Activated B cell treated with CpG ODN at 0.5 μM for 24 hours (primary cell): ENCODE measurements around the gene AGBL4. TPM values are rescaled to one million over a fixed set of nuclear protein-coding genes. Genes with fewer than 3 reads are reported as not detected.

ENCODE experiments used
- ATAC-seq: fragments of 200-7000 bp; cut with Tn5 transposase; one replicate; pipeline ENCODE4 v1.10.0; 2021; ENCODE audit warnings: low read depth, mild to moderate bottlenecking, moderate library complexity
- CTCF ChIA-PET: fragments of 350-600 bp; sonication (Branson Sonifier 250); formaldehyde crosslinking; loops from one replicate; lab custom pipeline; 2021; ENCODE audit warnings: antibody characterized with exemption; lab: Charles Lee
- POLR2A ChIA-PET: fragments of 350-600 bp; sonication (Branson Sonifier 250); formaldehyde crosslinking; loops from one replicate; lab custom pipeline; 2021; ENCODE audit warnings: antibody characterized with exemption; lab: Charles Lee
- DNase-seq: peaks from one replicate; pipeline ENCODE4 v3.0.0; 2022
- H3K27ac Mint-ChIP-seq: one replicate; pipeline ENCODE4 v1.8.0; 2020; ENCODE audit warnings: mixed read lengths
- H3K27me3 Mint-ChIP-seq: one replicate; pipeline ENCODE4 v1.8.0; 2021; ENCODE audit warnings: mixed read lengths
- H3K36me3 Mint-ChIP-seq: one replicate; pipeline ENCODE4 v1.8.0; 2021; ENCODE audit warnings: low read depth, mixed read lengths
- H3K4me1 Mint-ChIP-seq: one replicate; pipeline ENCODE4 v1.8.0; 2021; ENCODE audit warnings: mixed read lengths
- H3K4me3 Mint-ChIP-seq: one replicate; pipeline ENCODE4 v1.8.0; 2020; ENCODE audit warnings: mild to moderate bottlenecking, mixed read lengths
- H3K9me3 Mint-ChIP-seq: one replicate; pipeline ENCODE4 v1.8.0; 2020; ENCODE audit warnings: mixed read lengths
- intact Hi-C: fragments of 100-400 bp; cut with micrococcal nuclease; formaldehyde crosslinking; loops from one replicate; pipeline ENCODE4 v1.15.1; 2024
- total RNA-seq: library from RNA; stranded (reverse); gene quantifications from 2 replicates; pipeline ENCODE4 v1.2.3, GENCODE V29; 2022
- TF ChIP-seq, protein P1 (sequence below): fragments of 200-600 bp; IDR thresholded peaks from one replicate; pipeline ENCODE4 v1.8.0; 2022; ENCODE audit warnings: antibody characterized with exemption, mild to moderate bottlenecking

The AGBL4 gene
- total RNA-seq, 1 donor from 2014 or later = 0.24 TPM

DNA sequence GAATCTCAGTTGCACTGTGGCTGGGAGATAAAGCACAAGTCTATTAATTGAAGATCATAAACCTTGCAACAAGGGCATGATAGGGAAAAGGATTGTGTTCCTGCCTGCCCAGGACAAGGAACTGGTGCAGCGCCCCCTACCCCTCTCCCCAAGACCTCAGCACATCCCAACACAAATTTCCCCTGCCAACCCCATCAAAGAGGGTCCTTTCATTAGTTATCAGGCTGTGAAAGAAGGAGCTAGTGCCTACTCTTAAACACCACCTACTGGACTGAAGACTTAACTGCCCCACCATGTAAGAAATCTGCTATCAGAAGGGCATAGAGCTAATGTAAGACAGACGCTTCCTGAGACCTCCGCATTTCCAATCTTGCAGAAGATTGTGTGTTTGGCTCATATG is 372.6 kb downstream of the AGBL4 start:
- ATAC-seq (no peak), DNase-seq (no peak)
- no peaks in the 10 kb centered on the region for H3K36me3 Mint-ChIP-seq
- intact Hi-C loops = no loop called here
- H3K9me3 Mint-ChIP-seq = peaks cover 9% of the 10 kb centered on the region
- no peaks in the 10 kb centered on the region for H3K27me3 Mint-ChIP-seq
- ChIA-PET CTCF (no interaction called here), POLR2A (no interaction called here)
- no peak overlapping the region for H3K4me3 Mint-ChIP-seq
- H3K4me1 Mint-ChIP-seq = no peaks in the 10 kb centered on the region
- no peak overlapping the region for H3K27ac Mint-ChIP-seq
- TF ChIP-seq, protein P1, sequence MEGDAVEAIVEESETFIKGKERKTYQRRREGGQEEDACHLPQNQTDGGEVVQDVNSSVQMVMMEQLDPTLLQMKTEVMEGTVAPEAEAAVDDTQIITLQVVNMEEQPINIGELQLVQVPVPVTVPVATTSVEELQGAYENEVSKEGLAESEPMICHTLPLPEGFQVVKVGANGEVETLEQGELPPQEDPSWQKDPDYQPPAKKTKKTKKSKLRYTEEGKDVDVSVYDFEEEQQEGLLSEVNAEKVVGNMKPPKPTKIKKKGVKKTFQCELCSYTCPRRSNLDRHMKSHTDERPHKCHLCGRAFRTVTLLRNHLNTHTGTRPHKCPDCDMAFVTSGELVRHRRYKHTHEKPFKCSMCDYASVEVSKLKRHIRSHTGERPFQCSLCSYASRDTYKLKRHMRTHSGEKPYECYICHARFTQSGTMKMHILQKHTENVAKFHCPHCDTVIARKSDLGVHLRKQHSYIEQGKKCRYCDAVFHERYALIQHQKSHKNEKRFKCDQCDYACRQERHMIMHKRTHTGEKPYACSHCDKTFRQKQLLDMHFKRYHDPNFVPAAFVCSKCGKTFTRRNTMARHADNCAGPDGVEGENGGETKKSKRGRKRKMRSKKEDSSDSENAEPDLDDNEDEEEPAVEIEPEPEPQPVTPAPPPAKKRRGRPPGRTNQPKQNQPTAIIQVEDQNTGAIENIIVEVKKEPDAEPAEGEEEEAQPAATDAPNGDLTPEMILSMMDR = no peak

DNA sequence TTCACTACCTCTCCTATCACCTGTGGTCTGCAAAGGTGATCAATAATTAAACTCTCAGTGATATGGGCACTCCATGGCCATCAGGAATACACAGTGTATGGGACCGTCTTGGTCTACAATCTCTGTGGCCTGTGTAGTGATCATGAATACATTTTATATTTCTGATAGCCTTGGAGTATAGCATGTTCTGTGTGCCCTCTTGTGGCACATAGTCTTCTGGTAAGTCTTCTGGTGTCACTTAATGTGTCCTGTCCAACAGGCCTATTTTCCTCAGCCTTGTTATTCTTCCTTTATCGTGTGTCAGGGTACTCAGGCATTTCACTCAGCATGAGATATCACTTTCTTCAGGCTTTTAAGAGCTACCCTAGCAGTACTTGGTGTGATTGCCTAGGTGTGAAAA is 393.6 kb downstream of the AGBL4 start:
- intact Hi-C loops = no loop called here
- no peak for ATAC-seq

DNA sequence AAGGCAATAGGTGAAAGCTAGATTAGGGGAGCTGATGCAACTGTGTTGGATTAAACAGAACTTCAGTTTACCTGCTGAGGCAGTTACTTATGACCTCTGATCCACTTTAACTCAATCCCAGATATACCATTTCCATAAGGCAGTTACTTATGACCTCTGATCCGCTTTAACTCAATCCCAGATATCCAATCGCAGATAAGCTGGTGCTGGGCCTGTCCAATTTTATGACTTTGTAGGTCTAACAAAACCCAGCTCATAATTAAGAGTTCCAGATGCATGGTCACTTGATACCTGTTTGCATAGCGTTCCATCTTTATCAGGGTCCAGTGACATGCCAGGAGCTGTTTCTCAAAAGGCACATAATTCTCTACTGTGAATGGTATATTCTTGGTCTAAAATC is 396.0 kb downstream of the AGBL4 start:
- H3K4me3 Mint-ChIP-seq = no peak overlapping the region
- intact Hi-C loops = no loop called here
- no peaks in the 10 kb centered on the region for H3K36me3 Mint-ChIP-seq
- H3K27ac Mint-ChIP-seq = no peak overlapping the region
- TF ChIP-seq, protein P1 = no peak
- H3K27me3 Mint-ChIP-seq = no peaks in the 10 kb centered on the region
- no peaks in the 10 kb centered on the region for H3K4me1 Mint-ChIP-seq
- no peak for DNase-seq
- ChIA-PET CTCF (no interaction called here), POLR2A (no interaction called here)
- H3K9me3 Mint-ChIP-seq = peaks cover 3% of the 10 kb centered on the region
- ATAC-seq = no peak

More for the DNA sequence above, 393.6 kb downstream of the AGBL4 start:
- no peak for DNase-seq
- Mint-ChIP-seq H3K36me3 (no peaks in the 10 kb centered on the region), H3K9me3 (peaks cover 3% of the 10 kb centered on the region), H3K27ac (no peak overlapping the region), H3K4me1 (no peaks in the 10 kb centered on the region), H3K4me3 (no peak overlapping the region), H3K27me3 (no peaks in the 10 kb centered on the region)
- ChIA-PET CTCF (no interaction called here), POLR2A (no interaction called here)
- TF ChIP-seq, protein P1 = no peak

DNA sequence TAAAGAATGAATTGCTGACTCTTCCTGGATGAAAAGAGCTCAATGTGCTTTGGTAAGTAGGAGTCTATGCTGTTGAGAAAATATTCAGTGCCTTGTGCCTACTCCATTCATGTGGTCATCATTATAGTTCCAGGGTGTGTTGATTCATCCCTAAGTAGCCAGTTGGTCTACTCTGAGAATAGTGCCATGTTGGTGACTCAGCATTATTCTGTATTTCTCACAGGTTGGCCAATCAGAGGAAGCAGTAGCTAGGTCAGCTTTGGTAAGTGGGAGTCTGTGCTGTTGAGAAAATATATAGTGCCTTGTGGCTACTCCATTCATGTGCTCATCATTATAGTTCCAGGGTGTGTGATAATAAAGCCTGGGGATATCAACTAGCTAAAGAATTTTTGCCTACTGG is 397.3 kb downstream of the AGBL4 start:
- H3K27me3 Mint-ChIP-seq = no peaks in the 10 kb centered on the region
- intact Hi-C loops = no loop called here
- H3K4me1 Mint-ChIP-seq = no peaks in the 10 kb centered on the region
- no peak overlapping the region for H3K4me3 Mint-ChIP-seq
- peaks cover 3% of the 10 kb centered on the region for H3K9me3 Mint-ChIP-seq
- ATAC-seq (no peak), DNase-seq (no peak)
- ChIA-PET POLR2A (no interaction called here), CTCF (no interaction called here)
- TF ChIP-seq, protein P1 = no peak
- H3K36me3 Mint-ChIP-seq = no peaks in the 10 kb centered on the region
- no peak overlapping the region for H3K27ac Mint-ChIP-seq

DNA sequence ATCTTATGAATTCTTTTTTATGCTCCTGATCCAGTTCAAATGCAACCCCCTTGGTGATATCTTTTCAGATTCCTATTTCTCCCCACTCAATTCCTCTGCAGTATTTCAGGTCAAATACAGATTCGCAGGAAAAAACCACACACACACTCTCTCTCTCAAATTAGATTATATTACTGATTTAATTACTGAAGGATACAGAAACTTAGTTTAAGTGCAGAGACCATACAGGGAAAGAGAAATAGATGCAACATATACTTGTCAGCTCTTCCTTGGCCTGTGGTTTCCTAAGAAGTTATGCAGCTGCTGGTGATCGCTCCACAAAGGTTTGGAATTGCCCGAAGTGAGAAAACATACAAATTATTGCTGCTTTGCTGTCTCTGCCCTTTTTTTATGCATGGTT is 400.9 kb downstream of the AGBL4 start:
- POLR2A ChIA-PET = no interaction called here

More for the DNA sequence above, 400.9 kb downstream of the AGBL4 start:
- intact Hi-C loops = no loop called here
- Mint-ChIP-seq H3K4me3 (no peak overlapping the region), H3K27ac (no peak overlapping the region), H3K9me3 (peaks cover 11% of the 10 kb centered on the region), H3K4me1 (no peaks in the 10 kb centered on the region), H3K27me3 (no peaks in the 10 kb centered on the region), H3K36me3 (no peaks in the 10 kb centered on the region)
- CTCF ChIA-PET = no interaction called here
- TF ChIP-seq, protein P1 = no peak
- DNase-seq (no peak), ATAC-seq (no peak)
